Liver (tissue), 3 donors: ENCODE data around the gene NADSYN1.
A peak's percentile ranks its signal among the peaks of the same experiment; 100 is the strongest.

ENCODE experiments used
- CTCF ChIP-seq: fragments of 150-350 bp; IDR thresholded peaks from 2 replicates; pipeline ENCODE4 v1.5.1; 2017; ENCODE audit warnings: improper control_type of control experiment, low read depth, low read length; ENCODE audit not compliant: missing input control
- GABPA ChIP-seq, 2 donors: IDR thresholded peaks in 1 of 2; conservative IDR thresholded peaks in 1 of 2; 2 replicates each; pipeline ENCODE4 v1.6.1; 2016; ENCODE audit warnings: antibody characterized with exemption in 2 of 2, mild to moderate bottlenecking in 1 of 2, moderate library complexity in 1 of 2
- RAD21 ChIP-seq, 2 donors: IDR thresholded peaks; 2 replicates each; pipeline ENCODE4 v1.6.1; 2016; ENCODE audit warnings: antibody characterized with exemption in 2 of 2, mild to moderate bottlenecking in 2 of 2
- RXRA ChIP-seq, 2 donors: IDR thresholded peaks; 2 replicates each; pipeline ENCODE4 v1.6.1; 2017 to 2018; ENCODE audit warnings: antibody characterized with exemption in 2 of 2, mild to moderate bottlenecking in 1 of 2
- ZBTB33 ChIP-seq: IDR thresholded peaks from 2 replicates; pipeline ENCODE4 v1.6.1; 2016; ENCODE audit warnings: antibody characterized with exemption
- donor health status: healthy.
- donor health status: healthy.

GRCh38 chr11:71453037-71453917, at the start of gene NADSYN1:
- TF ChIP-seq ZBTB33: no peak
- no peak for TF ChIP-seq CTCF
- peak in 1 of 2 donors; percentile 47 for TF ChIP-seq GABPA (IDR thresholded peaks at IDR 0.05 in 1 of 2, conservative IDR thresholded peaks at IDR 0.05 in 1 of 2)
- TF ChIP-seq RAD21 (IDR thresholded peaks at IDR 0.05): peak in 1 of 2 donors; percentile 18
- peak; percentile 65 to 78 for TF ChIP-seq RXRA (IDR thresholded peaks at IDR 0.05)
